Astrocyte (in vitro differentiated cells and primary cell): Measurements from ENCODE around the gene PSMD3. TPM values are rescaled to one million over a fixed set of nuclear protein-coding genes. Genes with fewer than 3 reads are reported as not detected.

Experiments
- DNase-seq: peaks from one replicate; pipeline ENCODE4 v3.0.0-alpha.2; 2010; ENCODE audit warnings: low read depth
- FAIRE-seq: peaks from 2 replicates; lab custom pipeline; 2011; peaks lifted over from hg19 to GRCh38; lab: Jason Lieb, UNC
- H2AFZ ChIP-seq: 2 replicates; pipeline ENCODE4 v1.6.0; 2012; ENCODE audit warnings: low read depth, low read length, inconsistent platforms
- H3K27ac ChIP-seq: 2 replicates; pipeline ENCODE4 v1.5.1; 2011; ENCODE audit warnings: low read depth, low read length, inconsistent platforms
- H3K27me3 ChIP-seq: 2 replicates; pipeline ENCODE4 v1.6.0; 2011; ENCODE audit warnings: low read length, inconsistent platforms; ENCODE audit not compliant: insufficient read depth
- H3K36me3 ChIP-seq: 2 replicates; pipeline ENCODE4 v1.5.1; 2011; ENCODE audit warnings: low read length, inconsistent platforms; ENCODE audit not compliant: insufficient read depth
- H3K4me1 ChIP-seq: 2 replicates; pipeline ENCODE4 v1.5.1; 2011; ENCODE audit warnings: low read length, inconsistent platforms; ENCODE audit not compliant: insufficient read depth
- H3K4me2 ChIP-seq: 2 replicates; pipeline ENCODE4 v1.6.0; 2012; ENCODE audit warnings: low read length, inconsistent platforms
- H3K4me3 ChIP-seq: 2 replicates; pipeline ENCODE4 v1.5.1; 2011; ENCODE audit warnings: low read depth, mild to moderate bottlenecking, low read length, inconsistent platforms; ENCODE audit not compliant: insufficient read depth
- H3K79me2 ChIP-seq: 2 replicates; pipeline ENCODE4 v1.6.0; 2012; ENCODE audit warnings: mild to moderate bottlenecking, low read length, inconsistent platforms; ENCODE audit not compliant: insufficient read depth
- H3K9ac ChIP-seq: 2 replicates; pipeline ENCODE4 v1.6.0; 2012; ENCODE audit warnings: mild to moderate bottlenecking, low read length, inconsistent platforms
- H3K9me3 ChIP-seq: 2 replicates; pipeline ENCODE4 v1.5.1; 2012; ENCODE audit warnings: low read depth, mild to moderate bottlenecking, low read length, inconsistent platforms; ENCODE audit not compliant: insufficient read depth
- H4K20me1 ChIP-seq: 2 replicates; pipeline ENCODE4 v1.6.0; 2012; ENCODE audit warnings: low read length, inconsistent platforms; ENCODE audit not compliant: insufficient read depth
- H3K27ac Mint-ChIP-seq: one replicate; pipeline ENCODE4 v1.8.0; 2021; ENCODE audit warnings: mild to moderate bottlenecking, mixed read lengths; ENCODE audit not compliant: unreplicated experiment
- H3K27me3 Mint-ChIP-seq: one replicate; pipeline ENCODE4 v1.8.0; 2021; ENCODE audit warnings: low read depth, mixed read lengths; ENCODE audit not compliant: unreplicated experiment
- H3K36me3 Mint-ChIP-seq: one replicate; pipeline ENCODE4 v1.8.0; 2021; ENCODE audit warnings: low read depth, mixed read lengths; ENCODE audit not compliant: unreplicated experiment
- H3K4me1 Mint-ChIP-seq: one replicate; pipeline ENCODE4 v1.8.0; 2021; ENCODE audit warnings: low read depth, mixed read lengths; ENCODE audit not compliant: unreplicated experiment
- H3K4me3 Mint-ChIP-seq: one replicate; pipeline ENCODE4 v1.8.0; 2021; ENCODE audit warnings: mild to moderate bottlenecking, moderate library complexity, mixed read lengths; ENCODE audit not compliant: unreplicated experiment
- H3K9me3 Mint-ChIP-seq: one replicate; pipeline ENCODE4 v1.8.0; 2021; ENCODE audit warnings: mild to moderate bottlenecking, mixed read lengths; ENCODE audit not compliant: unreplicated experiment
- EZH2 ChIP-seq: IDR thresholded peaks from 2 replicates; pipeline ENCODE4 v1.6.1; 2012; ENCODE audit warnings: mild to moderate bottlenecking, low read length, inconsistent platforms; ENCODE audit not compliant: insufficient read depth
- total RNA-seq: library from RNA; stranded (reverse); gene quantifications from 2 replicates; pipeline ENCODE4 v1.2.1, GENCODE V29; 2021
- TF ChIP-seq, protein P1 (sequence below): IDR thresholded peaks from 2 replicates; pipeline ENCODE4 v1.5.1; 2011; ENCODE audit warnings: low read depth, mild to moderate bottlenecking, inconsistent platforms, low read length, moderate library complexity; ENCODE audit not compliant: insufficient read depth

The PSMD3 gene
- total RNA-seq, 1 donor from 2014 or later = 129 TPM

DNA sequence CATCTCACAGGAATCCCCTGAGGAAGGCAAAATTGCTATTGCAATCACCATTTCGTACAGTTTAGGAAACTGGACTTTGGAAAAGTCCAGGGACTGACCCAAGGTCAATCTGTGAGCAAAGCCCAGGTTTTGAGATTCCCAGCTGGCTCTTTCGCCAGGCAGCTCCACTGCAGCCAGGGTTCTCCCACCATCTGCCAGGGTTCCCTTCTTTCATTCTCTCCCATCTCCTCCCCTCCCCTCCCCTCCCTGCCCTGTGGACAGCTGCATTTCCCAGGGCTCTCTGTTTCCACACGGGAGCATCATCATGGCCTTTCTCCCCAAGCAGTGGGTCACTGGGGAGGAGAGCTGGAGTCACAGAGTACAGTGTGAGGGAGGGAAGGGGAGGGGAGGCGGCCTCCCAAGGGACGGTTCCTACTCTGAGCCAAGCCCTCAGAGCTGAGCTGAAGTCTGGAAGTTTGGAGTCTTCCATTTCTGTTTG, 29.7 kb upstream of the PSMD3 start:
- Mint-ChIP-seq H3K9me3 (no peaks in the 10 kb centered on the region), H3K4me1 (peaks cover 2% of the 10 kb centered on the region), H3K36me3 (no peaks in the 10 kb centered on the region), H3K27ac (no peak overlapping the region), H3K27me3 (peaks cover 9% of the 10 kb centered on the region), H3K4me3 (no peak overlapping the region)
- Histone ChIP-seq H3K27me3 (no peaks in the 10 kb centered on the region), H2AFZ (no peak overlapping the region), H4K20me1 (no peaks in the 10 kb centered on the region), H3K9me3 (no peaks in the 10 kb centered on the region), H3K4me1 (peaks cover 9% of the 10 kb centered on the region), H3K27ac (no peak overlapping the region), H3K9ac (no peak overlapping the region), H3K4me3 (no peak overlapping the region), H3K4me2 (no peak overlapping the region), H3K36me3 (no peaks in the 10 kb centered on the region), H3K79me2 (no peaks in the 10 kb centered on the region)
- no peak for DNase-seq
- TF ChIP-seq, protein P1, sequence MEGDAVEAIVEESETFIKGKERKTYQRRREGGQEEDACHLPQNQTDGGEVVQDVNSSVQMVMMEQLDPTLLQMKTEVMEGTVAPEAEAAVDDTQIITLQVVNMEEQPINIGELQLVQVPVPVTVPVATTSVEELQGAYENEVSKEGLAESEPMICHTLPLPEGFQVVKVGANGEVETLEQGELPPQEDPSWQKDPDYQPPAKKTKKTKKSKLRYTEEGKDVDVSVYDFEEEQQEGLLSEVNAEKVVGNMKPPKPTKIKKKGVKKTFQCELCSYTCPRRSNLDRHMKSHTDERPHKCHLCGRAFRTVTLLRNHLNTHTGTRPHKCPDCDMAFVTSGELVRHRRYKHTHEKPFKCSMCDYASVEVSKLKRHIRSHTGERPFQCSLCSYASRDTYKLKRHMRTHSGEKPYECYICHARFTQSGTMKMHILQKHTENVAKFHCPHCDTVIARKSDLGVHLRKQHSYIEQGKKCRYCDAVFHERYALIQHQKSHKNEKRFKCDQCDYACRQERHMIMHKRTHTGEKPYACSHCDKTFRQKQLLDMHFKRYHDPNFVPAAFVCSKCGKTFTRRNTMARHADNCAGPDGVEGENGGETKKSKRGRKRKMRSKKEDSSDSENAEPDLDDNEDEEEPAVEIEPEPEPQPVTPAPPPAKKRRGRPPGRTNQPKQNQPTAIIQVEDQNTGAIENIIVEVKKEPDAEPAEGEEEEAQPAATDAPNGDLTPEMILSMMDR = no peak
- no peak for FAIRE-seq

DNA sequence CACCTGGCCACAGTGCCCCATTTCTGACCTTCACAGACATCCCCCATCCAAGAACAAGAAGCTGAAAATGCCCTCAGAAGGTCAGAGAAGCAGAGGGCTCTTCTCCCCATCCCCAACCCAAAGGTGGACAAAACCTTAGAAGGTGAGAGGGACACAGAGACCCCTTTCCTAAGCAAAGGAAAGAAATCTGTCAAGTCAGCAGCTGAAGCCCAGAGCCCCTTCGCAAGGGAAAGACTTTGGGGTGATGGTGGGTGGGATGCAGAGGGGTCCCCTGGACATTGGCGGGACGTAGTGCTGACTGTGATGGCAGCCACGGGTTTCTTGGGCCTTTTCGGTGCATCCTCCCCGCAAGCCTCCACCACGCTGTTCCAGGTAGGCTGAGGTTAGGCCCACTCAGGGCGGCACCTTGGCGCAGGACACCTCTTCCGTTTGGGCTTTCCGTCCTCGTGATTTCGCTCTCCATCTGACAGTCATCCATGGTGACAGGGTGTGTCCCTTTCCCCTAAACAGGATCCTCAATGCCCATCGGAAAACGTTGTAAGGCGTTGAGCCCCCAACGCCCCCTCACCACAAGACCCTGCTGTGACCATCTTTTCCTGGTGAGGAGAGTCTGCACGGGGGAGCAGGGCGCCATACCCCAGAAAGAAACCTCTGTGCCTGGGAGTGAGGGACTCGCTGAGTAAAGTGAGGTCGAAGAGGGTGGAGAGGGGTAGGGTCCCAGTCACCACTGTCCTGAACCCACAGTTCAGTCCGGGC, 28.5 kb upstream of the PSMD3 start:
- Histone ChIP-seq H3K4me1 (peaks cover 9% of the 10 kb centered on the region), H3K36me3 (no peaks in the 10 kb centered on the region), H3K4me3 (peak overlapping the region; percentile 54), H3K27ac (no peak overlapping the region), H3K27me3 (no peaks in the 10 kb centered on the region), H3K9me3 (no peaks in the 10 kb centered on the region), H3K79me2 (no peaks in the 10 kb centered on the region), H3K4me2 (peak overlapping the region; percentile 92), H4K20me1 (no peaks in the 10 kb centered on the region), H2AFZ (peak overlapping the region; percentile 81), H3K9ac (peak overlapping the region; percentile 71)
- Mint-ChIP-seq H3K27ac (no peak overlapping the region), H3K9me3 (no peaks in the 10 kb centered on the region), H3K36me3 (no peaks in the 10 kb centered on the region), H3K4me1 (peaks cover 2% of the 10 kb centered on the region), H3K27me3 (peaks cover 9% of the 10 kb centered on the region), H3K4me3 (peak overlapping the region; percentile 4)
- TF ChIP-seq, protein P1 = no peak
- no peak for TF ChIP-seq EZH2
- DNase-seq (no peak), FAIRE-seq (no peak)
